Osteoblast (primary cell): Measurements from ENCODE around the gene ACSBG1. TPM values are rescaled to one million over a fixed set of nuclear protein-coding genes. Genes with fewer than 3 reads are reported as not detected.

ENCODE experiments used
- DNase-seq: peaks from one replicate; pipeline ENCODE4 v3.0.0; 2011; ENCODE audit warnings: low spot score, mixed read lengths; ENCODE audit not compliant: insufficient read length; ENCODE audit errors: missing footprints
- H2AFZ ChIP-seq: 2 replicates; pipeline ENCODE4 v1.6.0; 2011; ENCODE audit warnings: mild to moderate bottlenecking, low read length
- H3K27ac ChIP-seq: 2 replicates; pipeline ENCODE4 v1.5.1; 2011; ENCODE audit warnings: mild to moderate bottlenecking, low read depth, low read length, moderate library complexity
- H3K27me3 ChIP-seq: 2 replicates; pipeline ENCODE4 v1.6.0; 2012; ENCODE audit warnings: mild to moderate bottlenecking, control low read depth, inconsistent platforms, low read length, moderate library complexity; ENCODE audit not compliant: insufficient read depth
- H3K36me3 ChIP-seq: 2 replicates; pipeline ENCODE4 v1.5.1; 2011; ENCODE audit warnings: mild to moderate bottlenecking, low read length, control low read depth, moderate library complexity; ENCODE audit not compliant: insufficient read depth
- H3K4me1 ChIP-seq: 2 replicates; pipeline ENCODE4 v1.5.1; 2011; ENCODE audit warnings: mild to moderate bottlenecking, low read length, control low read depth, moderate library complexity; ENCODE audit not compliant: insufficient read depth
- H3K4me2 ChIP-seq: 2 replicates; pipeline ENCODE4 v1.6.0; 2011; ENCODE audit warnings: mild to moderate bottlenecking, low read length; ENCODE audit not compliant: insufficient read depth
- H3K4me3 ChIP-seq: fragments of 200-600 bp; sonication (generic); 3 replicates; pipeline ENCODE4 v1.5.1; 2012; ENCODE audit warnings: mild to moderate bottlenecking, low read length, inconsistent platforms; ENCODE audit not compliant: insufficient read depth
- H3K79me2 ChIP-seq: 2 replicates; pipeline ENCODE4 v1.6.0; 2012; ENCODE audit warnings: mild to moderate bottlenecking, low read length, control low read depth, inconsistent platforms; ENCODE audit not compliant: insufficient read depth
- H3K9me3 ChIP-seq: 2 replicates; pipeline ENCODE4 v1.5.1; 2011; ENCODE audit warnings: low read depth, low read length, control low read depth
- H4K20me1 ChIP-seq: 2 replicates; pipeline ENCODE4 v1.6.0; 2012; ENCODE audit warnings: mild to moderate bottlenecking, low read length, control low read depth; ENCODE audit not compliant: insufficient read depth
- total RNA-seq: library from RNA; depleted of rRNA; stranded (reverse); fragments of >200 nt; gene quantifications from 2 replicates; pipeline ENCODE4 v1.2.3, GENCODE V29; 2012
- TF ChIP-seq, protein P1 (sequence below): IDR thresholded peaks from 2 replicates; pipeline ENCODE4 v1.5.1; 2011; ENCODE audit warnings: mild to moderate bottlenecking, low read depth, low read length, moderate library complexity; ENCODE audit errors: extremely low read depth

ACSBG1 gene
- total RNA-seq, 1 donor = under 0.01 TPM

DNA sequence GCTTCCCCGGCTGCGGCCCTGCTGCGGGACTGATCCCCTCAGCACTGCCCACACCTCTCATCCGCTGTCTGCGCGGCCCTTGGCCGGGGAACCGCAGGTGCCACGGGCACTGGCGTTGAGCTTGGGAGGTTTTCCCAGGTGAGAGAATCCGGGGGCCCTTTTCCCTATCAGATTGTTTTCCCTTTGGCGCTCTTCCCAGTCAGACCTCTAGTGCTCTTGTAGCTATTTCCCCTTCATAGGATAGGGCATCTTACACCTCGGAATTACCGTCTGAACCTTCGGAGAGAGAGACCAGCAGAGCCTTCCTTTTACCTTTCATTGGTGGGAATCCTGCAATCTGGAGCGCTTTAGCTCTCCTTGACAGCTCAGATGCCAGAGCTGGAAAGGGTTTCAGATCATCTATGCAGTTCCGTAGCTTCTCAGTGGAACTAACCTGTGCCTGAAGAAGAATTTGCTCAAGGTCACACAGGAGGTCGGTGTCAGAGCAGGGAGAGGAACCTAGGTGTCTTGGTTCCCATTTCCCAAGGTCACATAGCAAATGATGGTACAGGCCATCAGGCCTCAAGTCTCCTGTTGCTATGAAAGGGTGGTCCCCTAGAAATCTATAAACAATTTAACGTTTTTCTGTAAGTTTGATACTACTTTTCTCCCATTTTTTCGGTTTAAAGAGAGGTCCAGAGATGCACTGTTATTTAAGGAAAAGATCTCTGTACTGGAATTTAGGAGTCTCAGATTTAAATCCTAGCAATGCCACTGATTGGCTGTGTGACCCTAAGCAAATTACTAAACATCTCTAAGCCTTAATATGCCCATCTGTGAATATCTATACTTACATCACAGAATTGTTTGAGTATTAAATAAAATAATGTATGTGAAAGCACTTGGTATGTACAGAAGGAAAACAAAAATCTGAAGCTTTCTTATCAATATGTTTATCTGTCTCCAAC lies 84.3 kb downstream of the ACSBG1 start:
- Histone ChIP-seq H3K9me3 (no peaks in the 10 kb centered on the region), H3K4me3 (peak overlapping the region; percentile 89), H3K79me2 (peaks cover 44% of the 10 kb centered on the region), H3K4me1 (peaks cover 19% of the 10 kb centered on the region), H4K20me1 (peaks cover 10% of the 10 kb centered on the region), H3K4me2 (peak overlapping the region; percentile 89), H3K27ac (peak overlapping the region; percentile 25), H3K27me3 (no peaks in the 10 kb centered on the region), H3K36me3 (no peaks in the 10 kb centered on the region), H2AFZ (peak overlapping the region; percentile 76)
- TF ChIP-seq, protein P1, sequence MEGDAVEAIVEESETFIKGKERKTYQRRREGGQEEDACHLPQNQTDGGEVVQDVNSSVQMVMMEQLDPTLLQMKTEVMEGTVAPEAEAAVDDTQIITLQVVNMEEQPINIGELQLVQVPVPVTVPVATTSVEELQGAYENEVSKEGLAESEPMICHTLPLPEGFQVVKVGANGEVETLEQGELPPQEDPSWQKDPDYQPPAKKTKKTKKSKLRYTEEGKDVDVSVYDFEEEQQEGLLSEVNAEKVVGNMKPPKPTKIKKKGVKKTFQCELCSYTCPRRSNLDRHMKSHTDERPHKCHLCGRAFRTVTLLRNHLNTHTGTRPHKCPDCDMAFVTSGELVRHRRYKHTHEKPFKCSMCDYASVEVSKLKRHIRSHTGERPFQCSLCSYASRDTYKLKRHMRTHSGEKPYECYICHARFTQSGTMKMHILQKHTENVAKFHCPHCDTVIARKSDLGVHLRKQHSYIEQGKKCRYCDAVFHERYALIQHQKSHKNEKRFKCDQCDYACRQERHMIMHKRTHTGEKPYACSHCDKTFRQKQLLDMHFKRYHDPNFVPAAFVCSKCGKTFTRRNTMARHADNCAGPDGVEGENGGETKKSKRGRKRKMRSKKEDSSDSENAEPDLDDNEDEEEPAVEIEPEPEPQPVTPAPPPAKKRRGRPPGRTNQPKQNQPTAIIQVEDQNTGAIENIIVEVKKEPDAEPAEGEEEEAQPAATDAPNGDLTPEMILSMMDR = no peak
- no peak for DNase-seq

DNA sequence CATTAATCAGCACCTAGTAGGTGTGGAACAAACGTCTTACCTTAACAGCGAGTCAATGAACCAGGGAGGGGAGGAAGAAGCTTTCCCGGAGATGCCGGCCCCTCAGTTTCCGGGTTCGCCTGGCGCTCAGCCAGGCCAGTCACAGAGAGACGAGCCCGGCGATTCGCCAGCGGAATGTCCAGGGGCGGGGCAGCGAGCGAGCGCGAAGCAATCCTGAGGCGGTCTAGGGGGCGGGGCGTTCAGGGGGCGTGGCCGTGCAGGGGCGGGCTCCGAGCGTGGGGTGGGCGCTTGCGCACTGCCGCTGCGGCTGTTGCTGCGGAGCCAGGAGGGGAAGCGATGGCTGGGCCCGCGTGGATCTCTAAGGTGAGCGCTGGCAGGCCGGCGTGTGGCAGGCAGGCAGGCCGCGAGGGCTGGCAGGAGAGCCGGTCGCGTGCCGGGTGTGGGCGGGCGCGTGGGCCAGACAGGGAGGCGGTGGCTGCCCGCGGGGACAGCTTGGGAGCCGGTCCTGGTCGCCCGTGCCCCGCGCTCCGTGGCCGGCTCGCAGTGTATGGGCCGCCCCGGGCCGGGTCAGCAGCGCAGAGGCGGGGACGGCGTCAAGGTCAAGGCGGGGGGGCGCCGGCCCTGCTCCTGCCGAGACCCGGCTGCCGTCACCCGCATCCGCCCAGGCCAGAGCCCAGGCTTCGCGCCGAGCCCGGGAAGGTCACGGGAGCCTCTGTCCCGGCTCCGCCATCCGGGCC lies 85.1 kb downstream of the ACSBG1 start, which contains the start of gene IDH3A:
TSS of gene IDH3A (plus strand) at position 295 of the 737 bp plus-strand sequence. CDS start at position 337, 42 bp downstream.
- peak within 1 kb of the TSS; percentile 94 for H2AFZ ChIP-seq
- H4K20me1 ChIP-seq = peaks cover 10% of the 10 kb centered on the region
- H3K27me3 ChIP-seq = no peaks in the 10 kb centered on the region
- TF ChIP-seq, protein P1 = no peak
- no peaks in the 10 kb centered on the region for H3K36me3 ChIP-seq
- H3K4me3 ChIP-seq = peak within 1 kb of the TSS; percentile 89
- H3K4me2 ChIP-seq = peak within 1 kb of the TSS; percentile 92
- peak; percentile 99 for DNase-seq
- peaks cover 39% of the 10 kb centered on the region for H3K79me2 ChIP-seq
- peaks cover 13% of the 10 kb centered on the region for H3K4me1 ChIP-seq
- no peaks in the 10 kb centered on the region for H3K9me3 ChIP-seq
- H3K27ac ChIP-seq = peak within 1 kb of the TSS; percentile 77

DNA sequence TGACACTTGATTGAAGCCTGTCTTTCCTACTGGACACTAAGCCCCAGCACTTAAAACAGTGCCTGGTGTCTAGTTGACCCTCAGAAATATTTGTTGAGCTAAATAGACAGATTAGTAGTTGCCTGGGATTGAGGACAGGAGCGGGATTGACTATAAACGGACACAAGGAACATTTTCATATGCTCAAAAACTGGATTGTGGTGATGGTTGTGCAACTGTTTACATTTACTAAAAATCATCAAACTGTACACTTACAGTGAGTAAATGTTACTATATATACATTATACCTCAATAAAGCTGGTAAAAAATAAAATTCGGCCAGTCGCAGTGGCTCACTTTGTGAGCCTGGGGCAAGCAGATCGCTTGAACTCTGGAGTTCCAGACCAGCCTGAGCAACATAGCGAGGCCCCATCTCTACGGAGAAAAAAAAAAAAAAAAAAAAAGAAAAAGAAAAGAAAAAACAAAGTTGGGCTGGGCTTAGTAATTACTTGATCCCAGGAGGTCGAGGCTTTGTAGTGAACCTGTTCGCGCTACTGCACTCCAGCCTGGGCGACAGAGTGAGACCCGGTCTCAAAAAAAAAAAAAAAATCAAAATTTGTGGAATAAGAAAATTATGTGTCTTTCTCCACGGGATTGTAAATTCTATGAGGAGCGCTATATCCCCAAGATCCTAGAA lies 85.8 kb downstream of the ACSBG1 start:
- Histone ChIP-seq H3K79me2 (peaks cover 37% of the 10 kb centered on the region), H4K20me1 (peaks cover 10% of the 10 kb centered on the region), H3K4me1 (peaks cover 13% of the 10 kb centered on the region), H2AFZ (peak overlapping the region; percentile 94), H3K4me2 (peak overlapping the region; percentile 92), H3K36me3 (no peaks in the 10 kb centered on the region), H3K27ac (peak overlapping the region; percentile 77), H3K27me3 (no peaks in the 10 kb centered on the region), H3K4me3 (peak overlapping the region; percentile 89), H3K9me3 (no peaks in the 10 kb centered on the region)
- no peak for DNase-seq
- TF ChIP-seq, protein P1 = no peak
